ENCODE measurements around the gene MAPK8IP3.

GRCh38 chr16:1816396-1817275, 110.6 kb downstream of the MAPK8IP3 start:
- TF ChIP-seq ZNF146 (CRISPR knock-in tag; IDR thresholded peaks at IDR 0.05; ENCODE audit: unreplicated experiment) (no peak), SRSF9 (IDR thresholded peaks at IDR 0.05; ENCODE audit: borderline replicate concordance, low read depth, low read length) (no peak), ZNF766 (CRISPR knock-in tag; conservative IDR thresholded peaks at IDR 0.05) (no peak), TGIF2 (CRISPR knock-in tag; IDR thresholded peaks at IDR 0.05) (no peak), SAP30 (IDR thresholded peaks at IDR 0.05; ENCODE audit: borderline replicate concordance, insufficient read depth, low read depth, low read length, poor library complexity, severe bottlenecking) (no peak), ETS1 (conservative IDR thresholded peaks at IDR 0.05; ENCODE audit: control insufficient read depth, low read depth, low read length) (no peak), POLR2AphosphoS5 (IDR thresholded peaks at IDR 0.05; ENCODE audit: control insufficient read depth, insufficient read depth, low read depth, low read length) (no peak), POLR2A (conservative IDR thresholded peaks at IDR 0.05) (no peak)
